HepG2 (cell line): ENCODE data around the gene DEPDC5. TPM values are rescaled to one million over a fixed set of nuclear protein-coding genes. Genes with fewer than 3 reads are reported as not detected.

Experiments
- ATAC-seq: fragments of 200-7000 bp; cut with Tn5 transposase; 3 replicates; pipeline ENCODE4 v1.9.1; 2020; ENCODE audit warnings: mild to moderate bottlenecking, moderate library complexity
- BruUV-seq: library from RNA; stranded (reverse); fragments of 400-500 nt; replicated peaks from 2 replicates; lab custom pipeline; 2021; lab: Mats Ljungman, UMichigan
- CTCF ChIA-PET: fragments of 300-600 bp; formaldehyde crosslinking; extraction: SDS; loops from one replicate; lab custom pipeline; 2021; ENCODE audit warnings: low total read pairs, inconsistent platforms, low intra/inter-chr PET ratio; lab: Yijun Ruan, JAX
- POLR2A ChIA-PET: fragments of 350-600 bp; sonication (Branson Sonifier 250); formaldehyde crosslinking; loops from one replicate; lab custom pipeline; 2020; ENCODE audit warnings: antibody characterized with exemption, inconsistent platforms; lab: Yijun Ruan, JAX
- DNase-seq: peaks from one replicate; pipeline ENCODE4 v3.0.0-alpha.2; 2015; ENCODE audit warnings: low spot score
- FAIRE-seq: peaks from 3 replicates; lab custom pipeline; 2011; peaks lifted over from hg19 to GRCh38; lab: Jason Lieb, UNC
- H2AFZ ChIP-seq: one replicate; pipeline ENCODE4 v1.6.1; 2011; ENCODE audit warnings: low read length, inconsistent platforms
- H3K27ac ChIP-seq: fragments of 300-600 bp; 3 replicates; pipeline ENCODE4 v1.8.0; 2011; ENCODE audit warnings: mixed run types, mild to moderate bottlenecking, mixed read lengths, low read length, inconsistent platforms; ENCODE audit not compliant: insufficient read depth; ENCODE audit errors: extremely low read length
- H3K27me3 ChIP-seq, 2 experiments: fragments of 200-600 bp in 1 of 2; 2 replicates in 1 of 2; 3 replicates in 1 of 2; pipeline versions ENCODE4 v1.6.0 to v1.8.0; 2011; ENCODE audit warnings: low read length in 2 of 2, mild to moderate bottlenecking in 2 of 2, moderate library complexity in 2 of 2, inconsistent platforms in 1 of 2; ENCODE audit not compliant: insufficient read depth in 2 of 2, control insufficient read depth in 1 of 2
- H3K36me3 ChIP-seq, 2 experiments: fragments of 200-600 bp in 1 of 2; replicated peaks in 1 of 2; 2 replicates in 1 of 2; 3 replicates in 1 of 2; pipeline versions ENCODE4 v1.5.1 to v1.8.0; 2011; ENCODE audit warnings: low read length in 2 of 2, inconsistent platforms in 1 of 2; ENCODE audit not compliant: insufficient read depth in 2 of 2, control insufficient read depth in 1 of 2
- H3K4me1 ChIP-seq: 2 replicates; pipeline ENCODE4 v1.5.1; 2012; ENCODE audit warnings: low read length, inconsistent platforms; ENCODE audit not compliant: insufficient read depth
- H3K4me2 ChIP-seq: 2 replicates; pipeline ENCODE4 v1.6.0; 2011; ENCODE audit warnings: low read depth, low read length, inconsistent platforms
- H3K4me3 ChIP-seq, 3 experiments: fragments of 200-600 bp in 1 of 3; sonication (generic), shearing (Covaris generic) in 1 of 3; replicated peaks in 1 of 3; 2 replicates each; pipeline ENCODE4 v1.5.1; 2011 to 2016; ENCODE audit warnings: low read length in 3 of 3, inconsistent platforms in 2 of 3, low read depth in 2 of 3, mild to moderate bottlenecking in 2 of 3, control low read depth in 1 of 3, mixed read lengths in 1 of 3; ENCODE audit not compliant: insufficient read depth in 1 of 3
- H3K79me2 ChIP-seq: one replicate; pipeline ENCODE4 v1.6.1; 2011; ENCODE audit warnings: low read length, inconsistent platforms; ENCODE audit not compliant: insufficient read depth
- H3K9ac ChIP-seq: 2 replicates; pipeline ENCODE4 v1.6.0; 2011; ENCODE audit warnings: mild to moderate bottlenecking, low read depth, low read length, inconsistent platforms; ENCODE audit not compliant: insufficient read depth
- H3K9me3 ChIP-seq: 2 replicates; pipeline ENCODE4 v1.5.1; 2012; ENCODE audit warnings: mild to moderate bottlenecking, low read length
- H4K20me1 ChIP-seq: 2 replicates; pipeline ENCODE4 v1.6.0; 2011; ENCODE audit warnings: inconsistent platforms, mild to moderate bottlenecking, low read length, moderate library complexity; ENCODE audit not compliant: insufficient read depth
- CTCF ChIP-seq: sonication (generic); formaldehyde crosslinking; IDR thresholded peaks from 2 replicates; pipeline ENCODE4 v1.5.0; 2020; ENCODE audit warnings: mild to moderate bottlenecking, missing genetic modification reagents, moderate library complexity
- RAD21 ChIP-seq: fragments of 450-650 bp; formaldehyde crosslinking; IDR thresholded peaks from 2 replicates; pipeline ENCODE4 v1.5.0; 2020; ENCODE audit warnings: mild to moderate bottlenecking
- SMC3 ChIP-seq: IDR thresholded peaks from 2 replicates; pipeline ENCODE4 v1.6.1; 2011; ENCODE audit warnings: low read length, improper control_type of control experiment
- STAG1 ChIP-seq: sonication (generic); formaldehyde crosslinking; IDR thresholded peaks from 2 replicates; pipeline ENCODE4 v1.4.0; 2020; ENCODE audit warnings: missing genetic modification reagents
- ZUFSP ChIP-seq: sonication (generic); formaldehyde crosslinking; IDR thresholded peaks from 2 replicates; pipeline ENCODE4 v1.9.0; 2021; ENCODE audit warnings: missing genetic modification reagents, mild to moderate bottlenecking, borderline replicate concordance
- WGBS: methylation state at CpG from one replicate; pipeline ENCODE4 v1.1.6; 2017; ENCODE audit warnings: low lambda C conversion rate; 5-methylcytosine and 5-hydroxymethylcytosine counted together
- in situ Hi-C: cut with HindIII; loops from 2 replicates; pipeline ENCODE4 v1.10.0; 2017; ENCODE audit warnings: low pct_unique_long_range_greater_than_20kb; ENCODE audit not compliant: extremely low pct_ligation_motif_present
- intact Hi-C: fragments of 100-400 bp; cut with micrococcal nuclease; formaldehyde crosslinking; loops from one replicate; pipeline ENCODE4 v1.10.0; 2022; ENCODE audit not compliant: unreplicated experiment
- polyA plus RNA-seq, 8 experiments: library from polyadenylated mRNA; depleted of rRNA in 3 of 8; stranded (reverse) in 7 of 8; unstranded in 1 of 8; fragments of >200 nt; fragmentation: Illumina TruSeq in 4 of 8; extraction: Trizol in 4 of 8; gene quantifications; 2 replicates each; pipeline versions ENCODE4 v1.2.1 to v1.2.3, GENCODE V29; 2011 to 2016; ENCODE audit warnings: low read depth in 4 of 8, missing spikeins in 1 of 8, mixed read lengths in 1 of 8; ENCODE audit not compliant: insufficient read depth in 1 of 8
- total RNA-seq, 5 experiments: library from RNA; depleted of rRNA; stranded (reverse); fragments of >200 nt; fragmentation: Illumina TruSeq; extraction: Trizol; gene quantifications; 2 replicates each; pipeline ENCODE4 v1.2.3, GENCODE V29; 2016; ENCODE audit warnings: low read depth in 1 of 5

The DEPDC5 gene
- total and polyA plus RNA-seq, 2 of the 13 experiments (the other 11 are each of a cell fraction or from before 2014, with no cell fraction given), result 9.8 to 12.4 TPM

DNA sequence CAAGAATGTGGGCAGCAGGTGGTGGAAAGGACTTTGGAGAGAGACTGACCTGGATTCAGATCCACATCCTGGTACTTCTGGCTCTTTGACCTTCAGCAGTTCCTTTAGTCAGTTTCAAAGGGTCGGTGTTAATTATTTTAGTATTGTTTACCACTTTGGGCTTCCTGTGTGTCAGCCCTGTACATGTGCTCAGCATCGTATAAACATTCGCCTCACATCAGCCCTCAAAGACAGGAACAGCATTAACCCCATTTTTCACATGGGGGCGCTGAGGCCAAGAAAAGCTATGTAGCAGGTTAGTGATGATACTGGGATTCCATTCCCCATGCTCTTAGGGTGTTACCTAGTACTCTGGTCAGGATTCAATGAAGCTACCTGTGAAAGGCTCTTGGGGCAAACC is 118.4 kb downstream of the DEPDC5 start:
- in situ Hi-C loops (loop anchor here (5.0 kb wide), 1 partner anchor 75 kb away; no protein-coding TSS in a partner anchor), intact Hi-C loops (loop anchor here (1.0 kb wide), 1 partner anchor 75 kb away; no protein-coding TSS in a partner anchor)
- no peaks in the 10 kb centered on the region for H3K79me2 ChIP-seq
- no peak overlapping the region for H3K4me2 ChIP-seq
- TF ChIP-seq SMC3 (peak; percentile 73), RAD21 (CRISPR knock-in tag) (peak; percentile 65; the same call in 1 of the 2 replicates), CTCF (peak; percentile 70), ZUFSP (CRISPR knock-in tag) (no peak), STAG1 (CRISPR knock-in tag) (peak; percentile 76)
- H3K9me3 ChIP-seq, result no peaks in the 10 kb centered on the region
- H3K9ac ChIP-seq, result no peak overlapping the region
- no peak overlapping the region for H2AFZ ChIP-seq
- H3K4me3 ChIP-seq, result no peak overlapping the region
- CTCF ChIA-PET, result interaction anchor here (1.3 to 1.4 kb wide), 2 partner anchors 74 to 98 kb away, joined by 9 to 13 read pairs; no protein-coding TSS in a partner anchor
- no peaks in the 10 kb centered on the region for H3K4me1 ChIP-seq
- POLR2A ChIA-PET, result no interaction called here
- peaks cover 6 to 17% of the 10 kb centered on the region in 2 experiments; a peak in 4 of 5 replicates for H3K36me3 ChIP-seq
- BruUV-seq, result no TSS peak
- 76% methylated on average over 4 of the region's 4 CpGs for WGBS
- DNase-seq, result peak; percentile 33
- peak; percentile 51 for FAIRE-seq
- peak; percentile 69 for ATAC-seq
- no peak overlapping the region for H3K27ac ChIP-seq
- no peaks in the 10 kb centered on the region for H4K20me1 ChIP-seq
- H3K27me3 ChIP-seq, result no peaks in the 10 kb centered on the region
